OCI-LY7 (cell line): ENCODE measurements around the gene TMEM107.

Experiments used
- EZH2phosphoT487 ChIP-seq: fragments of 200-600 bp; sonication (generic); IDR thresholded peaks from 2 replicates; pipeline ENCODE4 v1.6.1; 2018; ENCODE audit warnings: low read depth, borderline replicate concordance, mild to moderate bottlenecking, mixed run types, antibody characterized with exemption, low read length, moderate library complexity, mixed read lengths
- TF ChIP-seq, protein P1 (sequence below): fragments of 200-600 bp; sonication (generic); conservative IDR thresholded peaks from 2 replicates; pipeline ENCODE4 v1.5.1; 2014; ENCODE audit warnings: mild to moderate bottlenecking, antibody characterized with exemption, low read length, moderate library complexity, mixed read lengths

GRCh38 chr17:8151641-8152111, 24.5 kb downstream of the TMEM107 start:
- TF ChIP-seq, protein P1, sequence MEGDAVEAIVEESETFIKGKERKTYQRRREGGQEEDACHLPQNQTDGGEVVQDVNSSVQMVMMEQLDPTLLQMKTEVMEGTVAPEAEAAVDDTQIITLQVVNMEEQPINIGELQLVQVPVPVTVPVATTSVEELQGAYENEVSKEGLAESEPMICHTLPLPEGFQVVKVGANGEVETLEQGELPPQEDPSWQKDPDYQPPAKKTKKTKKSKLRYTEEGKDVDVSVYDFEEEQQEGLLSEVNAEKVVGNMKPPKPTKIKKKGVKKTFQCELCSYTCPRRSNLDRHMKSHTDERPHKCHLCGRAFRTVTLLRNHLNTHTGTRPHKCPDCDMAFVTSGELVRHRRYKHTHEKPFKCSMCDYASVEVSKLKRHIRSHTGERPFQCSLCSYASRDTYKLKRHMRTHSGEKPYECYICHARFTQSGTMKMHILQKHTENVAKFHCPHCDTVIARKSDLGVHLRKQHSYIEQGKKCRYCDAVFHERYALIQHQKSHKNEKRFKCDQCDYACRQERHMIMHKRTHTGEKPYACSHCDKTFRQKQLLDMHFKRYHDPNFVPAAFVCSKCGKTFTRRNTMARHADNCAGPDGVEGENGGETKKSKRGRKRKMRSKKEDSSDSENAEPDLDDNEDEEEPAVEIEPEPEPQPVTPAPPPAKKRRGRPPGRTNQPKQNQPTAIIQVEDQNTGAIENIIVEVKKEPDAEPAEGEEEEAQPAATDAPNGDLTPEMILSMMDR, result no peak
- TF ChIP-seq EZH2phosphoT487, result no peak
